Gastrocnemius medialis (tissue), 4 donors: ENCODE measurements around the gene TMCC1. TPM values are rescaled to one million over a fixed set of nuclear protein-coding genes. Genes with fewer than 3 reads are reported as not detected.

Experiments
- ATAC-seq, 2 donors: fragments of 150-250 bp; one replicate each; pipeline ENCODE4 v1.9.1; 2016
- DNase-seq, 2 donors: peaks; one replicate each; pipeline ENCODE4 v3.0.0-alpha.2; 2019
- H3K27ac ChIP-seq, 4 donors: fragments of 200-600 bp; sonication (generic); 1 replicate in 1 of 4; 2 replicates in 3 of 4; pipeline ENCODE4 v1.5.1; 2016 to 2018; ENCODE audit warnings: mild to moderate bottlenecking in 2 of 4, moderate library complexity in 1 of 4
- H3K27me3 ChIP-seq, 3 donors: fragments of 200-600 bp; sonication (generic) in 2 of 3; 1 replicate in 1 of 3; 2 replicates in 2 of 3; pipeline versions ENCODE4 v1.5.1 to v1.6.0; 2016 to 2019; ENCODE audit warnings: mild to moderate bottlenecking in 1 of 3, moderate library complexity in 1 of 3
- H3K36me3 ChIP-seq, 2 donors: fragments of 200-600 bp; sonication (generic) in 1 of 2; one replicate each; pipeline ENCODE4 v1.5.1; 2017 to 2018
- H3K4me1 ChIP-seq, 2 donors: fragments of 200-600 bp; sonication (generic) in 1 of 2; one replicate each; pipeline ENCODE4 v1.5.1; 2016 to 2017; ENCODE audit warnings: mild to moderate bottlenecking in 2 of 2
- H3K4me3 ChIP-seq, 4 donors: fragments of 200-600 bp; sonication (generic) in 3 of 4; 1 replicate in 1 of 4; 2 replicates in 3 of 4; pipeline ENCODE4 v1.5.1; 2016 to 2019; ENCODE audit warnings: mild to moderate bottlenecking in 2 of 4
- H3K9me3 ChIP-seq, 3 donors: fragments of 200-600 bp; sonication (generic) in 2 of 3; 1 replicate in 1 of 3; 2 replicates in 2 of 3; pipeline ENCODE4 v1.5.1; 2016 to 2019
- CTCF ChIP-seq, 5 experiments: fragments of 450-650 bp in 3 of 5; fragments of 200-600 bp in 2 of 5; sonication (generic) in 2 of 5; IDR thresholded peaks in 4 of 5; conservative IDR thresholded peaks in 1 of 5; 1 replicate in 4 of 5; 2 replicates in 1 of 5; pipeline ENCODE4 v1.5.1; 2016 to 2019; ENCODE audit warnings: antibody characterized with exemption in 5 of 5, mild to moderate bottlenecking in 3 of 5, moderate library complexity in 3 of 5
- POLR2A ChIP-seq, 2 donors: fragments of 450-650 bp; IDR thresholded peaks; one replicate each; pipeline ENCODE4 v1.6.1; 2017; ENCODE audit warnings: antibody characterized with exemption in 2 of 2, mild to moderate bottlenecking in 2 of 2, moderate library complexity in 2 of 2
- in situ Hi-C, 4 donors: fragments of 200-750 bp; cut with MboI; loops; one replicate each; pipeline versions ENCODE4 v1.15.0 to v1.8.0; 2017; ENCODE audit warnings: low sequenced_read_pairs in 4 of 4
- intact Hi-C: fragments of 100-400 bp; cut with DNase I; formaldehyde crosslinking; loops from one replicate; pipeline ENCODE4 v1.15.1; 2023; ENCODE audit warnings: low total_unique reads
- total RNA-seq, 4 donors: library from RNA; depleted of rRNA; stranded (reverse); fragments of >200 nt; gene quantifications; one replicate each; pipeline versions ENCODE4 v1.1.0 to v1.2.3, GENCODE V29; 2016

The TMCC1 gene
- total RNA-seq, 4 donors from 2014 or later = 18.8 to 24.7 (median 20.2) TPM

GRCh38 chr3:129622226-129622874 is 271.2 kb downstream of the TMCC1 start:
- Histone ChIP-seq H3K4me3 (no peak overlapping the region), H3K27ac (peak overlapping the region; percentile 67 to 99 (median 96)), H3K27me3 (no peaks in the 10 kb centered on the region), H3K4me1 (peaks cover 42 to 56% of the 10 kb centered on the region in 2 donors), H3K9me3 (no peaks in the 10 kb centered on the region), H3K36me3 (no peaks in the 10 kb centered on the region)
- no peak for TF ChIP-seq CTCF (IDR thresholded peaks at IDR 0.05 in 4 of 5, conservative IDR thresholded peaks at IDR 0.05 in 1 of 5)
- TF ChIP-seq POLR2A (IDR thresholded peaks at IDR 0.05) = no peak
- DNase-seq = no peak
- in situ Hi-C loops (loop anchor here in 1 of 4 donors (10.0 kb wide), 1 partner anchor 128 kb away; no protein-coding TSS in a partner anchor), intact Hi-C loops (no loop called here)
- ATAC-seq = no peak

GRCh38 chr3:129621626-129622225 is 271.8 kb downstream of the TMCC1 start:
- H3K27me3 ChIP-seq = no peaks in the 10 kb centered on the region
- no peak for TF ChIP-seq CTCF (IDR thresholded peaks at IDR 0.05 in 4 of 5, conservative IDR thresholded peaks at IDR 0.05 in 1 of 5)
- no peak for TF ChIP-seq POLR2A (IDR thresholded peaks at IDR 0.05)
- peaks cover 37 to 60% of the 10 kb centered on the region in 2 donors for H3K4me1 ChIP-seq
- peak overlapping the region; percentile 67 to 99 (median 96) for H3K27ac ChIP-seq
- ATAC-seq (no peak), DNase-seq (no peak)
- H3K36me3 ChIP-seq = no peaks in the 10 kb centered on the region
- H3K9me3 ChIP-seq = no peaks in the 10 kb centered on the region
- no peak overlapping the region for H3K4me3 ChIP-seq
- in situ Hi-C loops (loop anchor here in 1 of 4 donors (10.0 kb wide), 1 partner anchor 127 kb away; no protein-coding TSS in a partner anchor), intact Hi-C loops (no loop called here)

GRCh38 chr3:129620828-129621559 is 272.5 kb downstream of the TMCC1 start:
- no peak for DNase-seq
- H3K27ac ChIP-seq = no peak overlapping the region
- H3K4me1 ChIP-seq = peaks cover 30 to 55% of the 10 kb centered on the region in 2 donors
- in situ Hi-C loops = loop anchor here in 1 of 4 donors (10.0 kb wide), 1 partner anchor 126 kb away; no protein-coding TSS in a partner anchor
- H3K27me3 ChIP-seq = no peaks in the 10 kb centered on the region
- H3K4me3 ChIP-seq = no peak overlapping the region
- H3K36me3 ChIP-seq = no peaks in the 10 kb centered on the region
- ATAC-seq = no peak
- intact Hi-C loops = no loop called here
- TF ChIP-seq CTCF (IDR thresholded peaks at IDR 0.05 in 4 of 5, conservative IDR thresholded peaks at IDR 0.05 in 1 of 5) (no peak), POLR2A (IDR thresholded peaks at IDR 0.05) (no peak)
- H3K9me3 ChIP-seq = no peaks in the 10 kb centered on the region

- ATAC-seq = no peak
- in situ Hi-C loops (loop anchor here in 2 of 4 donors (10.0 kb wide), 1 partner anchor 125 kb away; no protein-coding TSS in a partner anchor), intact Hi-C loops (no loop called here)
- no peak for DNase-seq
- Histone ChIP-seq H3K36me3 (no peaks in the 10 kb centered on the region), H3K4me3 (no peak overlapping the region), H3K27me3 (no peaks in the 10 kb centered on the region), H3K4me1 (peaks cover 18 to 43% of the 10 kb centered on the region in 2 donors), H3K9me3 (no peaks in the 10 kb centered on the region), H3K27ac (peak overlapping the region; percentile 38 to 76 (median 64))
- TF ChIP-seq CTCF (IDR thresholded peaks at IDR 0.05 in 4 of 5, conservative IDR thresholded peaks at IDR 0.05 in 1 of 5) = no peak
- no peak for TF ChIP-seq POLR2A (IDR thresholded peaks at IDR 0.05)
Measured at GRCh38 chr3:129619726-129620162, 273.8 kb downstream of the TMCC1 start.
